GM12892 (cell line): ENCODE data around the gene SWSAP1.

Source experiments
- POLR2A ChIP-seq: IDR thresholded peaks from 2 replicates; pipeline ENCODE4 v1.6.1; 2011; ENCODE audit warnings: low read depth, low read length, control low read depth
- POLR2AphosphoS5 ChIP-seq: IDR thresholded peaks from 2 replicates; pipeline ENCODE4 v1.6.1; 2011; ENCODE audit warnings: low read depth, low read length, control low read depth
- TAF1 ChIP-seq: IDR thresholded peaks from 2 replicates; pipeline ENCODE4 v1.6.1; 2011; ENCODE audit warnings: low read depth, mild to moderate bottlenecking, control low read depth, low read length, borderline replicate concordance

DNA sequence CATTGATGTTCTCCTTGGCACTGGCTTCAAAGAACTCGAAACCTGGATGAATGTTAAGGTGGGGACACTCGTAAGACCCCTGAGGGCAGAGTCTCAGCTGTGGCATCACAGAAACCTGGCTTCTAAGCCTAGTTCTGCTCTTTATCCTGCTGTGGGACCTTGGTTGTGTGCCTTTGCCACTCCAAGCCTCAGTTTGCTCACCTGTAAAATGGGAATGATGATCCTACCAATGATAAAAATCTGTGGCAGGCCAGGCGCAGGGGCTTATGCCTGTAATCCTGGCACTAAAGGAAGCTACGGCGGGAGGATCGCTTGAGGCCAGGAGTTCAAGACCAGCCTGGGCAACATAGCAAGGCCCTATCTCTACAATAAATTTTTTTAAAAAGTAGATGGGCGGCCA, 48.9 kb upstream of the SWSAP1 start:
- TF ChIP-seq POLR2A (no peak), POLR2AphosphoS5 (no peak), TAF1 (no peak)
